GM18909 (cell line): ENCODE data around the gene RASA3.

Experiments used
- ATAC-seq: cut with Tn5 transposase; IDR thresholded peaks from one replicate; pipeline ENCODE4 v1.9.1; 2021; ENCODE audit warnings: mild to moderate bottlenecking; ENCODE audit not compliant: unreplicated experiment, poor library complexity

The RASA3 gene

GRCh38 chr13:113948034-113948742 lies 184.2 kb downstream of the RASA3 start:
- ATAC-seq = no peak

- no peak for ATAC-seq
Observed at GRCh38 chr13:113947311-113948033, 185.0 kb downstream of the RASA3 start.

- ATAC-seq = no peak
Observed at GRCh38 chr13:113946409-113947181, 185.8 kb downstream of the RASA3 start.

- no peak for ATAC-seq
Observed at GRCh38 chr13:113945857-113946408, 186.5 kb downstream of the RASA3 start.

- ATAC-seq = no peak
Observed at GRCh38 chr13:113943821-113944565, 188.4 kb downstream of the RASA3 start.

GRCh38 chr13:113942591-113943103 lies 189.8 kb downstream of the RASA3 start:
- no peak for ATAC-seq

- no peak for ATAC-seq
Observed at GRCh38 chr13:113941571-113942191, 190.7 kb downstream of the RASA3 start.

GRCh38 chr13:113939944-113940297 lies 192.5 kb downstream of the RASA3 start:
- no peak for ATAC-seq

- ATAC-seq = no peak
Observed at GRCh38 chr13:113939129-113939943, 193.1 kb downstream of the RASA3 start.

- no peak for ATAC-seq
Observed at GRCh38 chr13:113938716-113939115, 193.7 kb downstream of the RASA3 start.

GRCh38 chr13:113938246-113938645 lies 194.2 kb downstream of the RASA3 start:
- no peak for ATAC-seq

- ATAC-seq = no peak
Observed at GRCh38 chr13:113937527-113938180, 194.8 kb downstream of the RASA3 start.

GRCh38 chr13:113937073-113937472 lies 195.3 kb downstream of the RASA3 start:
- no peak for ATAC-seq

- ATAC-seq = no peak
Observed at GRCh38 chr13:113936166-113936965, 196.1 kb downstream of the RASA3 start.

GRCh38 chr13:113935001-113935844 lies 197.2 kb downstream of the RASA3 start:
- no peak for ATAC-seq

- ATAC-seq = no peak
Observed at GRCh38 chr13:113934576-113934975, 197.8 kb downstream of the RASA3 start.

GRCh38 chr13:113933901-113934300 lies 198.5 kb downstream of the RASA3 start:
- no peak for ATAC-seq
